ENCODE data around the gene NPAS4.

Gene NPAS4

DNA sequence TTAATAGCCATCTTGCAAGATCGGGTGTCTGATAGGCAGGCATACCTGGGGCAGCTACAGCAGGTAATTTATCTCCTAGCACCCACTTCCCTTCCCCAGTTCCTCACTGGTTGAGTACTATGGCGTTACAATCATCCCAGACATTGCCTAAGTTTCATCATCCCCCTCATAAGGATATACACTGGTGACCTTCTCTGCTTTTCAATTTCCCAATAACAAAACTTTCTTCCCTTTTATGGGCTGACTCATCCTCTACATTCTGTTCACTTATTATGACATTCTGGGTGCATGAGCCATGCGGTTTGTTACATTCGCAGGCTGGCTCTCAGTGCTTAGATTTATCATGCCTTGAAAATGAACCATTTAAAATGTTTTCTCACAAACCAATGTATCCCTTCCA, 22.8 kb downstream of the NPAS4 start:
- H3K27ac ChIP-seq (ENCODE audit: extremely low read depth, low read depth, low read length) = no peak overlapping the region
- H3K4me3 ChIP-seq (ENCODE audit: low read depth, low read length) = no peak overlapping the region

More for the DNA sequence above, 22.8 kb downstream of the NPAS4 start:
- no peak for TF ChIP-seq ZNF292 (tag by site-specific recombination; IDR thresholded peaks at IDR 0.05; ENCODE audit: borderline replicate concordance, low read depth)
- TF ChIP-seq, protein P1, sequence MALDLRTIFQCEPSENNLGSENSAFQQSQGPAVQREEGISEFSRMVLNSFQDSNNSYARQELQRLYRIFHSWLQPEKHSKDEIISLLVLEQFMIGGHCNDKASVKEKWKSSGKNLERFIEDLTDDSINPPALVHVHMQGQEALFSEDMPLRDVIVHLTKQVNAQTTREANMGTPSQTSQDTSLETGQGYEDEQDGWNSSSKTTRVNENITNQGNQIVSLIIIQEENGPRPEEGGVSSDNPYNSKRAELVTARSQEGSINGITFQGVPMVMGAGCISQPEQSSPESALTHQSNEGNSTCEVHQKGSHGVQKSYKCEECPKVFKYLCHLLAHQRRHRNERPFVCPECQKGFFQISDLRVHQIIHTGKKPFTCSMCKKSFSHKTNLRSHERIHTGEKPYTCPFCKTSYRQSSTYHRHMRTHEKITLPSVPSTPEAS (tag by site-specific recombination; IDR thresholded peaks at IDR 0.05) = no peak
- TF ChIP-seq OSR2 (tag by site-specific recombination; IDR thresholded peaks at IDR 0.05) = no peak
- TF ChIP-seq ZIC2 (tag by site-specific recombination; IDR thresholded peaks at IDR 0.05) = no peak
- no peak for TF ChIP-seq ZNF121 (tag by site-specific recombination; IDR thresholded peaks at IDR 0.05)
- TF ChIP-seq, protein P2, sequence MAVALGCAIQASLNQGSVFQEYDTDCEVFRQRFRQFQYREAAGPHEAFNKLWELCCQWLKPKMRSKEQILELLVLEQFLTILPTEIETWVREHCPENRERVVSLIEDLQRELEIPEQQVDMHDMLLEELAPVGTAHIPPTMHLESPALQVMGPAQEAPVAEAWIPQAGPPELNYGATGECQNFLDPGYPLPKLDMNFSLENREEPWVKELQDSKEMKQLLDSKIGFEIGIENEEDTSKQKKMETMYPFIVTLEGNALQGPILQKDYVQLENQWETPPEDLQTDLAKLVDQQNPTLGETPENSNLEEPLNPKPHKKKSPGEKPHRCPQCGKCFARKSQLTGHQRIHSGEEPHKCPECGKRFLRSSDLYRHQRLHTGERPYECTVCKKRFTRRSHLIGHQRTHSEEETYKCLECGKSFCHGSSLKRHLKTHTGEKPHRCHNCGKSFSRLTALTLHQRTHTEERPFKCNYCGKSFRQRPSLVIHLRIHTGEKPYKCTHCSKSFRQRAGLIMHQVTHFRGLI (tag by site-specific recombination; IDR thresholded peaks at IDR 0.05) = no peak
- no peak for TF ChIP-seq ZNF341 (tag by site-specific recombination; IDR thresholded peaks at IDR 0.05; ENCODE audit: low read depth)
- no peak for TF ChIP-seq ZNF221 (tag by site-specific recombination; IDR thresholded peaks at IDR 0.05; ENCODE audit: borderline replicate concordance)
- TF ChIP-seq KLF1 (tag by site-specific recombination; IDR thresholded peaks at IDR 0.05) = no peak
- TF ChIP-seq MZF1 (tag by site-specific recombination; IDR thresholded peaks at IDR 0.05; ENCODE audit: borderline replicate concordance) = no peak
- TF ChIP-seq RBAK (tag by site-specific recombination; IDR thresholded peaks at IDR 0.05) = no peak
- TF ChIP-seq ZNF585B (tag by site-specific recombination; IDR thresholded peaks at IDR 0.05) = no peak
- TF ChIP-seq, protein P3, sequence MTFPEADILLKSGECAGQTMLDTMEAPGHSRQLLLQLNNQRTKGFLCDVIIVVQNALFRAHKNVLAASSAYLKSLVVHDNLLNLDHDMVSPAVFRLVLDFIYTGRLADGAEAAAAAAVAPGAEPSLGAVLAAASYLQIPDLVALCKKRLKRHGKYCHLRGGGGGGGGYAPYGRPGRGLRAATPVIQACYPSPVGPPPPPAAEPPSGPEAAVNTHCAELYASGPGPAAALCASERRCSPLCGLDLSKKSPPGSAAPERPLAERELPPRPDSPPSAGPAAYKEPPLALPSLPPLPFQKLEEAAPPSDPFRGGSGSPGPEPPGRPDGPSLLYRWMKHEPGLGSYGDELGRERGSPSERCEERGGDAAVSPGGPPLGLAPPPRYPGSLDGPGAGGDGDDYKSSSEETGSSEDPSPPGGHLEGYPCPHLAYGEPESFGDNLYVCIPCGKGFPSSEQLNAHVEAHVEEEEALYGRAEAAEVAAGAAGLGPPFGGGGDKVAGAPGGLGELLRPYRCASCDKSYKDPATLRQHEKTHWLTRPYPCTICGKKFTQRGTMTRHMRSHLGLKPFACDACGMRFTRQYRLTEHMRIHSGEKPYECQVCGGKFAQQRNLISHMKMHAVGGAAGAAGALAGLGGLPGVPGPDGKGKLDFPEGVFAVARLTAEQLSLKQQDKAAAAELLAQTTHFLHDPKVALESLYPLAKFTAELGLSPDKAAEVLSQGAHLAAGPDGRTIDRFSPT (tag by site-specific recombination; IDR thresholded peaks at IDR 0.05) = no peak
- no peak for TF ChIP-seq ZNF677 (tag by site-specific recombination; IDR thresholded peaks at IDR 0.05)
- no peak for TF ChIP-seq ZNF302 (tag by site-specific recombination; IDR thresholded peaks at IDR 0.05; ENCODE audit: low read depth)
- TF ChIP-seq, protein P4, sequence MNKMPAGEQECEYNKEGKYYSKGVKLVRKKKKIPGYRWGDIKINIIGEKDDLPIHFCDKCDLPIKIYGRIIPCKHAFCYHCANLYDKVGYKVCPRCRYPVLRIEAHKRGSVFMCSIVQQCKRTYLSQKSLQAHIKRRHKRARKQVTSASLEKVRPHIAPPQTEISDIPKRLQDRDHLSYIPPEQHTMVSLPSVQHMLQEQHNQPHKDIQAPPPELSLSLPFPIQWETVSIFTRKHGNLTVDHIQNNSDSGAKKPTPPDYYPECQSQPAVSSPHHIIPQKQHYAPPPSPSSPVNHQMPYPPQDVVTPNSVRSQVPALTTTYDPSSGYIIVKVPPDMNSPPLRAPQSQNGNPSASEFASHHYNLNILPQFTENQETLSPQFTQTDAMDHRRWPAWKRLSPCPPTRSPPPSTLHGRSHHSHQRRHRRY (tag by site-specific recombination; IDR thresholded peaks at IDR 0.05) = no peak
- TF ChIP-seq, protein P5, sequence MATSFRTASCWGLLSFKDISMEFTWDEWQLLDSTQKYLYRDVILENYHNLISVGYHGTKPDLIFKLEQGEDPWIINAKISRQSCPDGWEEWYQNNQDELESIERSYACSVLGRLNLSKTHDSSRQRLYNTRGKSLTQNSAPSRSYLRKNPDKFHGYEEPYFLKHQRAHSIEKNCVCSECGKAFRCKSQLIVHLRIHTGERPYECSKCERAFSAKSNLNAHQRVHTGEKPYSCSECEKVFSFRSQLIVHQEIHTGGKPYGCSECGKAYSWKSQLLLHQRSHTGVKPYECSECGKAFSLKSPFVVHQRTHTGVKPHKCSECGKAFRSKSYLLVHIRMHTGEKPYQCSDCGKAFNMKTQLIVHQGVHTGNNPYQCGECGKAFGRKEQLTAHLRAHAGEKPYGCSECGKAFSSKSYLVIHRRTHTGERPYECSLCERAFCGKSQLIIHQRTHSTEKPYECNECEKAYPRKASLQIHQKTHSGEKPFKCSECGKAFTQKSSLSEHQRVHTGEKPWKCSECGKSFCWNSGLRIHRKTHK (tag by site-specific recombination; IDR thresholded peaks at IDR 0.05) = no peak
- TF ChIP-seq, protein P6, sequence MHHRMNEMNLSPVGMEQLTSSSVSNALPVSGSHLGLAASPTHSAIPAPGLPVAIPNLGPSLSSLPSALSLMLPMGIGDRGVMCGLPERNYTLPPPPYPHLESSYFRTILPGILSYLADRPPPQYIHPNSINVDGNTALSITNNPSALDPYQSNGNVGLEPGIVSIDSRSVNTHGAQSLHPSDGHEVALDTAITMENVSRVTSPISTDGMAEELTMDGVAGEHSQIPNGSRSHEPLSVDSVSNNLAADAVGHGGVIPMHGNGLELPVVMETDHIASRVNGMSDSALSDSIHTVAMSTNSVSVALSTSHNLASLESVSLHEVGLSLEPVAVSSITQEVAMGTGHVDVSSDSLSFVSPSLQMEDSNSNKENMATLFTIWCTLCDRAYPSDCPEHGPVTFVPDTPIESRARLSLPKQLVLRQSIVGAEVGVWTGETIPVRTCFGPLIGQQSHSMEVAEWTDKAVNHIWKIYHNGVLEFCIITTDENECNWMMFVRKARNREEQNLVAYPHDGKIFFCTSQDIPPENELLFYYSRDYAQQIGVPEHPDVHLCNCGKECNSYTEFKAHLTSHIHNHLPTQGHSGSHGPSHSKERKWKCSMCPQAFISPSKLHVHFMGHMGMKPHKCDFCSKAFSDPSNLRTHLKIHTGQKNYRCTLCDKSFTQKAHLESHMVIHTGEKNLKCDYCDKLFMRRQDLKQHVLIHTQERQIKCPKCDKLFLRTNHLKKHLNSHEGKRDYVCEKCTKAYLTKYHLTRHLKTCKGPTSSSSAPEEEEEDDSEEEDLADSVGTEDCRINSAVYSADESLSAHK (tag by site-specific recombination; IDR thresholded peaks at IDR 0.05) = no peak
- no peak for TF ChIP-seq ZNF555 (tag by site-specific recombination; conservative IDR thresholded peaks at IDR 0.05)
- no peak for TF ChIP-seq ZNF791 (tag by site-specific recombination; IDR thresholded peaks at IDR 0.05)
- Histone ChIP-seq H3K36me3 (ENCODE audit: control insufficient read depth in 2 of 2, insufficient read depth in 1 of 2, low read length in 2 of 2) (no peaks in the 10 kb centered on the region), H3K9me3 (ENCODE audit: control insufficient read depth, insufficient read depth, low read depth, low read length) (no peaks in the 10 kb centered on the region), H3K4me1 (ENCODE audit: control insufficient read depth, insufficient read depth, low read length) (no peaks in the 10 kb centered on the region)
- CTCF ChIA-PET = no interaction called here
- POLR2A ChIA-PET = no interaction called here
